ENCODE results near the gene PPIC.

PPIC gene

GRCh38 chr5:123047706-123048105 lies 11.2 kb upstream of the PPIC start:
- H3K9ac ChIP-seq (ENCODE audit: low read length) = no peak overlapping the region

GRCh38 chr5:123046222-123046621 lies 9.7 kb upstream of the PPIC start:
- no peak overlapping the region for H3K9ac ChIP-seq (ENCODE audit: low read length)
- H3K9me3 ChIP-seq (ENCODE audit: control insufficient read depth, insufficient read depth, low read depth, low read length) = no peaks in the 10 kb centered on the region
- H3K27ac ChIP-seq (ENCODE audit: low read depth, low read length) = no peak overlapping the region
- no peaks in the 10 kb centered on the region for H3K4me1 ChIP-seq (ENCODE audit: control insufficient read depth, insufficient read depth, low read length)
- H3K27me3 ChIP-seq (ENCODE audit: control insufficient read depth, insufficient read depth, low read length) = no peaks in the 10 kb centered on the region
- no peak overlapping the region for H3K4me3 ChIP-seq (ENCODE audit: low read depth, low read length)
- no peaks in the 10 kb centered on the region for H3K36me3 ChIP-seq (ENCODE audit: control insufficient read depth, insufficient read depth, low read length)

More at GRCh38 chr5:123047706-123048105, 11.2 kb upstream of the PPIC start:
- Histone ChIP-seq H3K27me3 (ENCODE audit: control insufficient read depth, insufficient read depth, low read length) (no peaks in the 10 kb centered on the region), H3K4me3 (ENCODE audit: low read depth, low read length) (no peak overlapping the region), H3K4me1 (ENCODE audit: control insufficient read depth, insufficient read depth, low read length) (no peaks in the 10 kb centered on the region), H3K36me3 (ENCODE audit: control insufficient read depth, insufficient read depth, low read length) (no peaks in the 10 kb centered on the region), H3K27ac (ENCODE audit: low read depth, low read length) (no peak overlapping the region), H3K9me3 (ENCODE audit: control insufficient read depth, insufficient read depth, low read depth, low read length) (no peaks in the 10 kb centered on the region)

- no peaks in the 10 kb centered on the region for H3K27me3 ChIP-seq (ENCODE audit: control insufficient read depth, insufficient read depth, low read length)
- no peaks in the 10 kb centered on the region for H3K9me3 ChIP-seq (ENCODE audit: control insufficient read depth, insufficient read depth, low read depth, low read length)
- H3K27ac ChIP-seq (ENCODE audit: low read depth, low read length) = no peak overlapping the region
- H3K4me1 ChIP-seq (ENCODE audit: control insufficient read depth, insufficient read depth, low read length) = no peaks in the 10 kb centered on the region
- no peak overlapping the region for H3K4me3 ChIP-seq (ENCODE audit: low read depth, low read length)
- H3K36me3 ChIP-seq (ENCODE audit: control insufficient read depth, insufficient read depth, low read length) = no peaks in the 10 kb centered on the region
- no peak overlapping the region for H3K9ac ChIP-seq (ENCODE audit: low read length)
These were observed 8.5 kb upstream of the PPIC start for GRCh38 chr5:123044926-123045617.

- Histone ChIP-seq H3K36me3 (ENCODE audit: control insufficient read depth, insufficient read depth, low read length) (no peaks in the 10 kb centered on the region), H3K9me3 (ENCODE audit: control insufficient read depth, insufficient read depth, low read depth, low read length) (no peaks in the 10 kb centered on the region), H3K27me3 (ENCODE audit: control insufficient read depth, insufficient read depth, low read length) (peaks cover 35% of the 10 kb centered on the region), H3K4me3 (ENCODE audit: low read depth, low read length) (no peak overlapping the region), H3K9ac (ENCODE audit: low read length) (no peak overlapping the region), H3K27ac (ENCODE audit: low read depth, low read length) (no peak overlapping the region), H3K4me1 (ENCODE audit: control insufficient read depth, insufficient read depth, low read length) (peaks cover 6% of the 10 kb centered on the region; the same call in 1 of the 2 replicates)
These were observed 3.1 kb upstream of the PPIC start for GRCh38 chr5:123039673-123040072.

- H3K36me3 ChIP-seq (ENCODE audit: control insufficient read depth, insufficient read depth, low read length) = no peaks in the 10 kb centered on the region
- H3K27ac ChIP-seq (ENCODE audit: low read depth, low read length) = no peak overlapping the region; the same call in 1 of the 2 replicates
- H3K4me3 ChIP-seq (ENCODE audit: low read depth, low read length) = peak overlapping the region; percentile 94
- H3K27me3 ChIP-seq (ENCODE audit: control insufficient read depth, insufficient read depth, low read length) = peaks cover 43% of the 10 kb centered on the region
- H3K9ac ChIP-seq (ENCODE audit: low read length) = peak overlapping the region; percentile 73
- no peaks in the 10 kb centered on the region for H3K9me3 ChIP-seq (ENCODE audit: control insufficient read depth, insufficient read depth, low read depth, low read length)
- H3K4me1 ChIP-seq (ENCODE audit: control insufficient read depth, insufficient read depth, low read length) = peaks cover 8% of the 10 kb centered on the region; the same call in 1 of the 2 replicates
These were observed 536 bp upstream of the PPIC start for GRCh38 chr5:123037104-123037418.

GRCh38 chr5:123035918-123036390 lies 571 bp downstream of the PPIC start:
- Histone ChIP-seq H3K36me3 (ENCODE audit: control insufficient read depth, insufficient read depth, low read length) (no peaks in the 10 kb centered on the region), H3K9ac (ENCODE audit: low read length) (peak overlapping the region; percentile 55), H3K4me1 (ENCODE audit: control insufficient read depth, insufficient read depth, low read length) (peaks cover 14% of the 10 kb centered on the region), H3K4me3 (ENCODE audit: low read depth, low read length) (peak overlapping the region; percentile 94), H3K27me3 (ENCODE audit: control insufficient read depth, insufficient read depth, low read length) (peaks cover 43% of the 10 kb centered on the region), H3K9me3 (ENCODE audit: control insufficient read depth, insufficient read depth, low read depth, low read length) (no peaks in the 10 kb centered on the region), H3K27ac (ENCODE audit: low read depth, low read length) (no peak overlapping the region)

DNA sequence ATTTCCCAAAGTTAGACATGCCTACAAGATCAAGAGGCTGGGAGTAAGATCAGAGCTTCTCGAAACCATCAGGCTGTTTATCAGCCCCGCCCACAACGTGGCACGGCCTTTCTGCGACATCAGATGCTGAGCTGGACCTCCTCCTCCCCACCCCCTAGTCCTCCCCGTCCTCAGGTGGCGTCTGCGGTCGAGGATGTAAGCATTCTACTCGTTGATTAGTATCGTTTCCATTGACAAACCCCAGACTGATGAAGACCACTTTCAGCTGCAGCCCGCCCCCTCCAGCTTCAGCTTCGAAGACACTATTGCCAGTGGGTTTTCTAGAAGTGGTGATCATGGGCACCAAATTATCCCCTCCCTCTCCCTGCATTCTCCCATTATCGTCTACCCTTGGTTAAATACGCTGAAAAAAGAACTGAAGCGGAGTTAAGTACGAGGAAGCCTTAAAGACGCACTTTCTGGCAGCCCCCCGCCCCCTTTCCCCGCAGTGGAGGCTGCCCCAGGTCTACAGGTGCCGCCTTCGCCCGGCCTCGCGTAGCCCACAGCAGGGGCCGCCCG lies 1.1 kb downstream of the PPIC start:
- peaks cover 43% of the 10 kb centered on the region for H3K27me3 ChIP-seq (ENCODE audit: control insufficient read depth, insufficient read depth, low read length)
- peaks cover 14% of the 10 kb centered on the region for H3K4me1 ChIP-seq (ENCODE audit: control insufficient read depth, insufficient read depth, low read length)
- H3K4me3 ChIP-seq (ENCODE audit: low read depth, low read length) = peak overlapping the region; percentile 94
- H3K9ac ChIP-seq (ENCODE audit: low read length) = no peak overlapping the region
- no peak overlapping the region for H3K27ac ChIP-seq (ENCODE audit: low read depth, low read length)
- no peaks in the 10 kb centered on the region for H3K36me3 ChIP-seq (ENCODE audit: control insufficient read depth, insufficient read depth, low read length)
- H3K9me3 ChIP-seq (ENCODE audit: control insufficient read depth, insufficient read depth, low read depth, low read length) = no peaks in the 10 kb centered on the region

- Histone ChIP-seq H3K36me3 (ENCODE audit: control insufficient read depth, insufficient read depth, low read length) (peaks cover 4% of the 10 kb centered on the region; the same call in 1 of the 2 replicates), H3K9ac (ENCODE audit: low read length) (no peak overlapping the region), H3K9me3 (ENCODE audit: control insufficient read depth, insufficient read depth, low read depth, low read length) (no peaks in the 10 kb centered on the region)
These were observed 3.3 kb downstream of the PPIC start for GRCh38 chr5:123033157-123033671.

GRCh38 chr5:123028222-123028621 lies 8.3 kb downstream of the PPIC start:
- H3K9me3 ChIP-seq (ENCODE audit: control insufficient read depth, insufficient read depth, low read depth, low read length) = no peaks in the 10 kb centered on the region
- peaks cover 6% of the 10 kb centered on the region; the same call in 1 of the 2 replicates for H3K36me3 ChIP-seq (ENCODE audit: control insufficient read depth, insufficient read depth, low read length)
- H3K4me1 ChIP-seq (ENCODE audit: control insufficient read depth, insufficient read depth, low read length) = peaks cover 6% of the 10 kb centered on the region; the same call in 1 of the 2 replicates
- H3K27me3 ChIP-seq (ENCODE audit: control insufficient read depth, insufficient read depth, low read length) = no peaks in the 10 kb centered on the region
- no peak overlapping the region for H3K9ac ChIP-seq (ENCODE audit: low read length)
- H3K27ac ChIP-seq (ENCODE audit: low read depth, low read length) = no peak overlapping the region
- H3K4me3 ChIP-seq (ENCODE audit: low read depth, low read length) = no peak overlapping the region

More at GRCh38 chr5:123033157-123033671, 3.3 kb downstream of the PPIC start:
- Histone ChIP-seq H3K4me1 (ENCODE audit: control insufficient read depth, insufficient read depth, low read length) (peaks cover 14% of the 10 kb centered on the region), H3K4me3 (ENCODE audit: low read depth, low read length) (no peak overlapping the region), H3K27me3 (ENCODE audit: control insufficient read depth, insufficient read depth, low read length) (peaks cover 31% of the 10 kb centered on the region), H3K27ac (ENCODE audit: low read depth, low read length) (no peak overlapping the region)

- no peak overlapping the region for H3K27ac ChIP-seq (ENCODE audit: low read depth, low read length)
- H3K9me3 ChIP-seq (ENCODE audit: control insufficient read depth, insufficient read depth, low read depth, low read length) = no peaks in the 10 kb centered on the region
- H3K36me3 ChIP-seq (ENCODE audit: control insufficient read depth, insufficient read depth, low read length) = no peaks in the 10 kb centered on the region
- H3K4me3 ChIP-seq (ENCODE audit: low read depth, low read length) = no peak overlapping the region
- H3K4me1 ChIP-seq (ENCODE audit: control insufficient read depth, insufficient read depth, low read length) = no peaks in the 10 kb centered on the region
- H3K9ac ChIP-seq (ENCODE audit: low read length) = no peak overlapping the region
- H3K27me3 ChIP-seq (ENCODE audit: control insufficient read depth, insufficient read depth, low read length) = no peaks in the 10 kb centered on the region
These were observed 21.8 kb downstream of the PPIC start for GRCh38 chr5:123014689-123015088.

DNA sequence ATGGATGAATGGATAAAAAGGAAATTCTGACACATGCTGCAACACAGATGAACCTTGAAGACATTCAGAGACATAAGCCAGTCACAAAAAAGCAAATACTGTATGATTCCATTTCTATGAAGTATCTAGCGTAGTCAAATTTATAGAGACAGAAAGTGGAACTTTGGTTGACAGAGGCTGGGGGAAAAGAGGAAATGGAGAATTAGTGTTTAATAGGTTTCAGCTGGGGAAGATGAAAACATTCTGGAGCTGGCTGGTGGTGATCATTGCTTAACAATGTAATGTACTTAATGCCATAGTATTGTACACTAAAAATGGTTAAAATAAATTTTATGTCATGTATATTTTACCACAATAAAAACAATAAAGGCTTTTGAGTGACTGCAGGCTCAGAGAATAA lies 24.2 kb downstream of the PPIC start:
- no peaks in the 10 kb centered on the region for H3K9me3 ChIP-seq (ENCODE audit: control insufficient read depth, insufficient read depth, low read depth, low read length)
- no peak overlapping the region for H3K9ac ChIP-seq (ENCODE audit: low read length)
- no peaks in the 10 kb centered on the region for H3K4me1 ChIP-seq (ENCODE audit: control insufficient read depth, insufficient read depth, low read length)
- no peak overlapping the region for H3K27ac ChIP-seq (ENCODE audit: low read depth, low read length)
- H3K27me3 ChIP-seq (ENCODE audit: control insufficient read depth, insufficient read depth, low read length) = no peaks in the 10 kb centered on the region
- H3K36me3 ChIP-seq (ENCODE audit: control insufficient read depth, insufficient read depth, low read length) = no peaks in the 10 kb centered on the region
- H3K4me3 ChIP-seq (ENCODE audit: low read depth, low read length) = no peak overlapping the region
